ENCODE measurements around the gene HVCN1. TPM values are rescaled to one million over a fixed set of nuclear protein-coding genes. Genes with fewer than 3 reads are reported as not detected.

HVCN1 gene
- total RNA-seq, 4 donors from 2014 or later = 9.6 to 16.5 (median 13.7) TPM

- TF ChIP-seq CTCF (IDR thresholded peaks at IDR 0.05; ENCODE audit: low read depth) = no peak
These were observed 48.5 kb downstream of the HVCN1 start for GRCh38 chr12:110640275-110641025.

GRCh38 chr12:110639336-110640141, 49.4 kb downstream of the HVCN1 start:
- TF ChIP-seq CTCF (IDR thresholded peaks at IDR 0.05; ENCODE audit: low read depth) = no peak

- no peak for TF ChIP-seq CTCF (IDR thresholded peaks at IDR 0.05; ENCODE audit: low read depth)
These were observed 50.1 kb downstream of the HVCN1 start for GRCh38 chr12:110638796-110639195.

GRCh38 chr12:110637869-110638441, 51.0 kb downstream of the HVCN1 start:
- no peak for TF ChIP-seq CTCF (IDR thresholded peaks at IDR 0.05; ENCODE audit: low read depth)

- TF ChIP-seq CTCF (IDR thresholded peaks at IDR 0.05; ENCODE audit: low read depth) = no peak
These were observed 52.4 kb downstream of the HVCN1 start for GRCh38 chr12:110636516-110636915.

- TF ChIP-seq CTCF (IDR thresholded peaks at IDR 0.05; ENCODE audit: low read depth) = no peak
These were observed 53.9 kb downstream of the HVCN1 start for GRCh38 chr12:110635055-110635454.

All from subcutaneous adipose tissue (tissue), 4 donors.